GM23338 (cell line): ENCODE results near the gene GRIFIN. TPM values are rescaled to one million over a fixed set of nuclear protein-coding genes. Genes with fewer than 3 reads are reported as not detected.

Source experiments
- ATAC-seq: fragments of 200-7000 bp; cut with Tn5 transposase; 3 replicates; pipeline ENCODE4 v1.9.1; 2020
- DNase-seq: peaks from one replicate; pipeline ENCODE4 v3.0.0-alpha.2; 2015; ENCODE audit warnings: low spot score
- H2AFZ ChIP-seq: fragments of 200-600 bp; sonication (generic); 2 replicates; pipeline ENCODE4 v1.8.0; 2016; ENCODE audit warnings: antibody characterized with exemption, mild to moderate bottlenecking, moderate library complexity
- H3F3A ChIP-seq: fragments of 200-600 bp; sonication (generic); replicated peaks from 2 replicates; pipeline ENCODE4 v1.8.0; 2017; ENCODE audit warnings: antibody characterized with exemption, mixed run types, low read depth
- H3K27ac ChIP-seq: fragments of 200-600 bp; sonication (generic); 2 replicates; pipeline ENCODE4 v1.6.1; 2016; ENCODE audit warnings: low read depth
- H3K27me3 ChIP-seq: fragments of 200-600 bp; sonication (generic); 2 replicates; pipeline ENCODE4 v1.8.0; 2016; ENCODE audit warnings: mild to moderate bottlenecking, mixed run types, moderate library complexity; ENCODE audit not compliant: insufficient read depth
- H3K36me3 ChIP-seq: fragments of 200-600 bp; sonication (generic); 2 replicates; pipeline ENCODE4 v1.8.0; 2016; ENCODE audit warnings: mild to moderate bottlenecking; ENCODE audit not compliant: insufficient read depth
- H3K4me1 ChIP-seq: fragments of 200-600 bp; sonication (generic); 2 replicates; pipeline ENCODE4 v1.8.0; 2016; ENCODE audit warnings: mild to moderate bottlenecking, moderate library complexity; ENCODE audit not compliant: insufficient read depth
- H3K4me2 ChIP-seq: fragments of 200-600 bp; sonication (generic); 2 replicates; pipeline ENCODE4 v1.7.1; 2017; ENCODE audit warnings: mixed run types
- H3K4me3 ChIP-seq: fragments of 200-600 bp; sonication (generic); 2 replicates; pipeline ENCODE4 v1.6.1; 2016; ENCODE audit warnings: mixed run types
- H3K79me2 ChIP-seq: fragments of 200-600 bp; sonication (generic); replicated peaks from 2 replicates; pipeline ENCODE4 v1.8.0; 2017; ENCODE audit warnings: mild to moderate bottlenecking; ENCODE audit not compliant: insufficient read depth
- H3K9me2 ChIP-seq: fragments of 200-600 bp; sonication (generic); 2 replicates; pipeline ENCODE4 v1.8.0; 2017; ENCODE audit not compliant: insufficient read depth
- H4K20me1 ChIP-seq: fragments of 200-600 bp; sonication (generic); replicated peaks from 2 replicates; pipeline ENCODE4 v1.8.0; 2017; ENCODE audit warnings: mild to moderate bottlenecking; ENCODE audit not compliant: insufficient read depth
- H3K27ac Mint-ChIP-seq: 2 replicates; pipeline ENCODE4 v1.8.0; 2020; ENCODE audit warnings: inconsistent platforms, mild to moderate bottlenecking, moderate library complexity, mixed read lengths
- H3K27me3 Mint-ChIP-seq: 3 replicates; pipeline ENCODE4 v1.8.0; 2022; ENCODE audit warnings: low read depth, mild to moderate bottlenecking, moderate library complexity, mixed read lengths, inconsistent platforms; ENCODE audit not compliant: insufficient read depth, poor library complexity
- H3K36me3 Mint-ChIP-seq: 3 replicates; pipeline ENCODE4 v1.8.0; 2021; ENCODE audit warnings: low read depth, mild to moderate bottlenecking, inconsistent platforms, moderate library complexity, mixed read lengths
- H3K4me1 Mint-ChIP-seq: 3 replicates; pipeline ENCODE4 v1.8.0; 2020; ENCODE audit warnings: mild to moderate bottlenecking, inconsistent platforms, mixed read lengths
- H3K4me3 Mint-ChIP-seq: 3 replicates; pipeline ENCODE4 v1.8.0; 2021; ENCODE audit warnings: moderate library complexity, mild to moderate bottlenecking, inconsistent platforms, mixed read lengths
- H3K9me3 Mint-ChIP-seq: 3 replicates; pipeline ENCODE4 v1.8.0; 2020; ENCODE audit warnings: moderate library complexity, mild to moderate bottlenecking, inconsistent platforms, mixed read lengths
- CREB1 ChIP-seq: fragments of 250-450 bp; sonication (Bioruptor Pico); IDR thresholded peaks from 2 replicates; pipeline ENCODE4 v1.5.0; 2020; ENCODE audit warnings: low read depth, mild to moderate bottlenecking, moderate library complexity
- EZH2phosphoT487 ChIP-seq: fragments of 200-600 bp; sonication (generic); IDR thresholded peaks from one replicate; pipeline ENCODE4 v1.8.1; 2018; ENCODE audit warnings: antibody characterized with exemption; ENCODE audit not compliant: unreplicated experiment
- JUNB ChIP-seq: IDR thresholded peaks from one replicate; pipeline ENCODE4 v1.6.1; 2016; ENCODE audit warnings: antibody characterized with exemption; ENCODE audit not compliant: unreplicated experiment
- NANOG ChIP-seq: IDR thresholded peaks from 2 replicates; pipeline ENCODE4 v1.6.1; 2016; ENCODE audit warnings: antibody characterized with exemption, borderline replicate concordance
- POLR2AphosphoS5 ChIP-seq: IDR thresholded peaks from 2 replicates; pipeline ENCODE4 v1.6.1; 2016; ENCODE audit warnings: antibody characterized with exemption, low read depth
- REST ChIP-seq: IDR thresholded peaks from one replicate; pipeline ENCODE4 v1.6.1; 2018; ENCODE audit warnings: antibody characterized with exemption; ENCODE audit not compliant: unreplicated experiment
- ZNF114 ChIP-seq: fragments of 250-450 bp; sonication (Bioruptor Pico); IDR thresholded peaks from 2 replicates; pipeline ENCODE4 v1.5.0; 2020; ENCODE audit warnings: mild to moderate bottlenecking, moderate library complexity
- ZNF462 ChIP-seq: fragments of 250-450 bp; sonication (Bioruptor Pico); IDR thresholded peaks from 2 replicates; pipeline ENCODE4 v1.5.0; 2020; ENCODE audit warnings: mild to moderate bottlenecking, moderate library complexity
- polyA plus RNA-seq: library from polyadenylated mRNA; unstranded; fragments of >200 nt; fragmentation: Nextera tagmentation; extraction: Ambion mirVana; gene quantifications from 2 replicates; pipeline ENCODE4 v1.2.1, GENCODE V29; 2016
- total RNA-seq: library from RNA; depleted of rRNA; stranded (reverse); fragments of >200 nt; shearing (Covaris generic); gene quantifications from 2 replicates; pipeline ENCODE4 v1.2.3, GENCODE V29; 2014

GRIFIN gene
- total and polyA plus RNA-seq, 2 experiments from 2014 or later, result not detected

GRCh38 chr7:2497065-2497464 lies 20.9 kb upstream of the GRIFIN start:
- Histone ChIP-seq H3F3A (no peaks in the 10 kb centered on the region), H4K20me1 (no peaks in the 10 kb centered on the region), H3K36me3 (no peaks in the 10 kb centered on the region), H3K4me1 (peaks cover 13% of the 10 kb centered on the region; the same call in 1 of the 2 replicates), H3K27me3 (no peaks in the 10 kb centered on the region), H3K9me2 (no peaks in the 10 kb centered on the region), H3K79me2 (no peaks in the 10 kb centered on the region), H3K27ac (no peak overlapping the region), H3K4me3 (no peak overlapping the region), H2AFZ (no peak overlapping the region), H3K4me2 (no peak overlapping the region)
- no peaks in the 10 kb centered on the region; the same call in 2 of the 3 replicates for H3K36me3 Mint-ChIP-seq
- H3K9me3 Mint-ChIP-seq, result peaks cover 1% of the 10 kb centered on the region; the same call in 1 of the 3 replicates
- DNase-seq (no peak), ATAC-seq (no peak)
- H3K27ac Mint-ChIP-seq, result no peak overlapping the region
- H3K4me1 Mint-ChIP-seq, result peaks cover 44% of the 10 kb centered on the region
- no peak overlapping the region for H3K4me3 Mint-ChIP-seq
- peaks cover 23% of the 10 kb centered on the region for H3K27me3 Mint-ChIP-seq
- TF ChIP-seq CREB1 (no peak), JUNB (no peak), POLR2AphosphoS5 (no peak), NANOG (no peak), EZH2phosphoT487 (no peak), ZNF462 (no peak)

GRCh38 chr7:2496375-2496774 lies 20.2 kb upstream of the GRIFIN start:
- Mint-ChIP-seq H3K4me1 (peaks cover 42% of the 10 kb centered on the region), H3K4me3 (no peak overlapping the region), H3K27ac (no peak overlapping the region)
- TF ChIP-seq JUNB (no peak), REST (no peak), NANOG (no peak), ZNF114 (CRISPR knock-in tag) (no peak)

More at GRCh38 chr7:2496375-2496774, 20.2 kb upstream of the GRIFIN start:
- H3K4me3 ChIP-seq, result no peak overlapping the region
- no peak for ATAC-seq
- Mint-ChIP-seq H3K9me3 (peaks cover 3% of the 10 kb centered on the region; the same call in 2 of the 3 replicates), H3K27me3 (peaks cover 23% of the 10 kb centered on the region), H3K36me3 (no peaks in the 10 kb centered on the region; the same call in 1 of the 3 replicates)
- H4K20me1 ChIP-seq, result no peaks in the 10 kb centered on the region
- H3K27me3 ChIP-seq, result no peaks in the 10 kb centered on the region
- no peaks in the 10 kb centered on the region for H3K36me3 ChIP-seq
- peaks cover 13% of the 10 kb centered on the region; the same call in 1 of the 2 replicates for H3K4me1 ChIP-seq
- no peaks in the 10 kb centered on the region for H3K79me2 ChIP-seq
- DNase-seq, result no peak
- H3K27ac ChIP-seq, result no peak overlapping the region
- H3K4me2 ChIP-seq, result peak overlapping the region; percentile 26; the same call in 1 of the 2 replicates
- no peaks in the 10 kb centered on the region for H3K9me2 ChIP-seq
- no peaks in the 10 kb centered on the region for H3F3A ChIP-seq
- peak overlapping the region; percentile 81; the same call in 1 of the 2 replicates for H2AFZ ChIP-seq
